Measurements from ENCODE around the gene LIF. TPM values are rescaled to one million over a fixed set of nuclear protein-coding genes. Genes with fewer than 3 reads are reported as not detected.
A peak's percentile ranks its signal among the peaks of the same experiment; 100 is the strongest.
"Not testable (repeated sequence)": the region's sequence is repeated elsewhere in the genome, so short reads cannot be mapped to it uniquely, and the experiment has no call there.

Gene LIF
- total RNA-seq, 2 donors from 2014 or later = 175 to 300 TPM

- no peak for ATAC-seq (replicated peaks)
- Mint-ChIP-seq H3K4me3 (no peak overlapping the region), H3K4me1 (peaks cover 15% of the 10 kb centered on the region), H3K9me3 (no peaks in the 10 kb centered on the region), H3K27me3 (no peaks in the 10 kb centered on the region), H3K27ac (no peak overlapping the region), H3K36me3 (ENCODE audit: low read depth) (no peaks in the 10 kb centered on the region)
Measured at GRCh38 chr22:30211124-30211820, 35.3 kb downstream of the LIF start.

DNA sequence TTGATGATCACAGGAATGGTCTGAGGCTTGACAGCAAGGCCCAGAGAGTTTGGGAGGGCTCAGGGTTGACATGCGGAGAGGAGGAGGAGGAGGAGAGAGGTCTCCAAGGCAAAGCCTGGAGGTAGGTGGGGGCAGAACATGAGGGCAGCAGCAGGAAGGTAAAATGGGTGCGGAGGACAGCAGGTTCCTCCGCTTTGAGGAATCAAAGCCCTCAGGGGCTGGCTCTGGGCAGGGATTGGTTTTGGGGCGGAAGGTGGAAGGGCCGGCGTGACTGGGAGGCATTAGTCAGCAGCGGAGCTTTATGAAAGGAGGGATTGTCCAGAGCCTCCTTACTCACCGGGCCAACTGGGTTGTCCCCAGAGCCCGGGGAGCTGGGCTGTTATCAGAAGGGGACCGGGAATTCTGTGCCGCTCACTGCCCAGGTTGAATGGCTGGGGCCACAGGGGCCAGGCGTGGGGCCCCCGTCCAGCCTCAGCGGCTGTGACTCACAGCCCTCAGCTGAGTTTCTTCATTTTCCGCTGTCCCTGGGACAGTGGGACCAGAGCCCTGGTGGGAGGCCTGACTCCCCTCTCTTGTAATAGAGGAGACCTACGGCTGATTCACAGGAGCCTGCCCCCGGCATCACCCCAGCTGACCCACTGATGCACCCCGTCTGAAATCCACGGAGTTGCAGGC, 36.2 kb downstream of the LIF start:
- no peak for ATAC-seq (replicated peaks)
- peaks cover 11% of the 10 kb centered on the region for H3K4me1 Mint-ChIP-seq
- no peaks in the 10 kb centered on the region for H3K36me3 Mint-ChIP-seq (ENCODE audit: low read depth)
- H3K27ac Mint-ChIP-seq = no peak overlapping the region
- no peaks in the 10 kb centered on the region for H3K9me3 Mint-ChIP-seq
- no peaks in the 10 kb centered on the region for H3K27me3 Mint-ChIP-seq
- H3K4me3 Mint-ChIP-seq = no peak overlapping the region

DNA sequence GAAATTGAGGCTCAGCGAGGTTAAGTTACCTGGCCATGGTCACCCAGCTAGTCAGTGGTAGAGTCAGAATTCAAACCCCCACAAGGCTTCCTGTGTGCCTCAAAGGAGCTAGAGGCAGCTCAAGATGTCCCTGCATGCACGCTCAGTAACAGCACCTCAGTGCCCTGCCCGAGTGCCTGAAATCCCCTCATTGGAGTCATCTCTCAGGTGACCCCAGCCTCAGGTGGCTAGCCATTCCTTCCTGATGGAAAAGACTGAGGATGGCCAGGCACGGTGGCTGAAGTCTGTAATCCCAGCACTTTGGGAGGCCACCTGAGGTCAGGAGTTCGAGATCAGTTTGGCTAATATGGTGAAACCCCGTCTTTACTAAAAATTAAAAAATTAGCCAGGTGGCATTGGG, 36.9 kb downstream of the LIF start:
- Mint-ChIP-seq H3K9me3 (no peaks in the 10 kb centered on the region), H3K36me3 (ENCODE audit: low read depth) (no peaks in the 10 kb centered on the region), H3K27ac (no peak overlapping the region), H3K4me1 (peaks cover 11% of the 10 kb centered on the region), H3K4me3 (no peak overlapping the region), H3K27me3 (no peaks in the 10 kb centered on the region)
- no peak for ATAC-seq (replicated peaks)

GRCh38 chr22:30208631-30209603, 37.6 kb downstream of the LIF start:
- no peak overlapping the region for H3K4me3 Mint-ChIP-seq
- H3K9me3 Mint-ChIP-seq = no peaks in the 10 kb centered on the region
- no peak overlapping the region for H3K27ac Mint-ChIP-seq
- no peaks in the 10 kb centered on the region for H3K36me3 Mint-ChIP-seq (ENCODE audit: low read depth)
- peaks cover 11% of the 10 kb centered on the region for H3K4me1 Mint-ChIP-seq
- no peaks in the 10 kb centered on the region for H3K27me3 Mint-ChIP-seq
- ATAC-seq (replicated peaks) = no peak

DNA sequence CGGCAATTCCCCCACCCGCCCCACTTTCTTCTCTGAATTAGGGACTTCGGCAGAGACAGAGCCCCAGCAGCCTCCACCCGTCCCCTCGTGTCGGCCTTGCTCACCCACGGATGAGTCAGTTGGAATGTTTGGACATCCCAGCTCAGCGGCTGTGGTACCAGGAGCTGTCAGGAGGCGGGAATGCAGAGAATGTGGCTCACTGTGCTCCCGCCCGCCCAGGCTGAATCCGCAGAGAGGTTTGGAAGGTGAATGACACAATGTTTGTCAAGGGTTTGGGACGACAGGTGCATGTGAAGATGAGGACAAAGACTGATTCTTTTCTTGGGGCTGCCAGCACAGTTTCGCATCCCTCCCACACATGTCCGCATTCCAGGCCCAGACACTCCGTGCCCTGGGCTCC, 39.6 kb downstream of the LIF start:
- Mint-ChIP-seq H3K27ac (no peak overlapping the region), H3K36me3 (ENCODE audit: low read depth) (no peaks in the 10 kb centered on the region), H3K9me3 (no peaks in the 10 kb centered on the region), H3K4me3 (no peak overlapping the region), H3K4me1 (peaks cover under 1% of the 10 kb centered on the region), H3K27me3 (no peaks in the 10 kb centered on the region)
- ATAC-seq (replicated peaks) = no peak

DNA sequence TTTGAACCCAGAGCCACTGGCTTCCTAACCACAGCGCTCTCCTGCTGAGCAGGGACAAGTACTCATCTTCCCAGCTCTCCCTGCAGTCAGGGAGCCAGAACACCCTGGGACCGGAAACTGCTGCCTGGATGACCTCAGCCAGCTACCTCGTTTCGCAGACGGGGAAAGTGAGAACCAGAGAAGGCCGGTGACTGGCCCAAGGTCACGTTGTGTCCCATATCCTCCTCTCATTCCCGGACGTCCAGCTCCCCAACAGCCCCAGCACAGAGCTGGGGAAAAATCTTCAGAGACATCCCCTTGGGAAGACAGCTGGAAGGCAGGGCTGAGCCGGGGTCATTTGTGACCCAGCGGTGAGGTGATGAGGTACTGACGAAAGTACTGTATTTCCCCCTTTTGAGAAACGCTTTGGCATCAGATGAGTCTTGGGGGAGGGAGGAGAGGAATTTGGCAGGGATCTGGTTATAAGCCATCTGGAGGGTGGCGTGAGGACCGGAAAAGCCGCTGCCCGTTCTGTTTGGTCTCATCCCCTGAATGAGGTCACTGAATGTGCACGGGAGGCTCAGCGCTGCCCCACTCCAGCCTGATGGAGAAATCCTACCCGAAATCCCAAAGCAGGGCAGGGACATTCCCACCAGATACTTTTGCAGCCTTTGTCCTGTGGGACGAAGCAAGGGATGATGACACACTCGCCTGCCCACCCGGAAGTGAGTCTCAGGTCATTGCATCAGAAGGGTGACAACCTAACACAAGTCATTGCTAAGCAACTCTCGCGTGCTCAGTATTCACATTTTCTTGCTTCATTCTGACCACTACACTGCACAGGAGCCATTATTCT, 41.1 kb downstream of the LIF start:
- Mint-ChIP-seq H3K36me3 (ENCODE audit: low read depth) (no peaks in the 10 kb centered on the region), H3K4me1 (peaks cover 4% of the 10 kb centered on the region), H3K4me3 (no peak overlapping the region), H3K27ac (no peak overlapping the region), H3K9me3 (no peaks in the 10 kb centered on the region), H3K27me3 (no peaks in the 10 kb centered on the region)
- no peak for ATAC-seq (replicated peaks)

GRCh38 chr22:30204742-30205111, 41.8 kb downstream of the LIF start:
- Mint-ChIP-seq H3K27me3 (no peaks in the 10 kb centered on the region), H3K36me3 (ENCODE audit: low read depth) (no peaks in the 10 kb centered on the region), H3K27ac (no peak overlapping the region), H3K9me3 (no peaks in the 10 kb centered on the region), H3K4me3 (no peak overlapping the region), H3K4me1 (peaks cover 4% of the 10 kb centered on the region)
- ATAC-seq (replicated peaks) = no peak

GRCh38 chr22:30204015-30204741, 42.4 kb downstream of the LIF start:
- Mint-ChIP-seq H3K4me3 (no peak overlapping the region), H3K27ac (no peak overlapping the region), H3K9me3 (no peaks in the 10 kb centered on the region), H3K4me1 (peaks cover 8% of the 10 kb centered on the region), H3K27me3 (no peaks in the 10 kb centered on the region), H3K36me3 (ENCODE audit: low read depth) (no peaks in the 10 kb centered on the region)
- no peak for ATAC-seq (replicated peaks)

- H3K27me3 Mint-ChIP-seq = no peaks in the 10 kb centered on the region
- no peak overlapping the region for H3K4me3 Mint-ChIP-seq
- no peaks in the 10 kb centered on the region for H3K36me3 Mint-ChIP-seq (ENCODE audit: low read depth)
- H3K9me3 Mint-ChIP-seq = no peaks in the 10 kb centered on the region
- peaks cover 16% of the 10 kb centered on the region for H3K4me1 Mint-ChIP-seq
- no peak for ATAC-seq (replicated peaks)
- no peak overlapping the region for H3K27ac Mint-ChIP-seq
Measured at GRCh38 chr22:30202531-30203006, 44.0 kb downstream of the LIF start.

DNA sequence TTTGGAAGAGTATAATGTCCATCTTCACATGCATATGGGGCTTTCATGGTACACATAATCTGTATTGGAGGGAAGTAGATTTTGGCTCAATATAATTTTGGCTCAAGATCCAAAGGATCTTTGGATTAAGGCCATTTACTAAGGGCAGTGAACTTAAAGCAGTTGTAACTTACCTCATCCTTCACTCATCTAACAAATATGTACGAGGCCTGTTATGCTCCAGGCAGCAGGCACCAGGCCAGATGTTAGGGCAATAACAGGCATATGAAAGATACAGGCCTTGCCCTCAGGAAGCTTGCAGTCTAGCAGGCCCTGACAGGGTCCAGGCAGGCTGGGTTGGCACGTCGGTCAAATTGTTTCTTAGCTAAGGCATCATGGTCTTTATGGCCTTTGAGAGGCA, 44.6 kb downstream of the LIF start:
- Mint-ChIP-seq H3K36me3 (ENCODE audit: low read depth) (no peaks in the 10 kb centered on the region), H3K4me1 (peaks cover 20% of the 10 kb centered on the region), H3K9me3 (no peaks in the 10 kb centered on the region), H3K27me3 (no peaks in the 10 kb centered on the region), H3K27ac (no peak overlapping the region), H3K4me3 (no peak overlapping the region)
- ATAC-seq (replicated peaks) = no peak

DNA sequence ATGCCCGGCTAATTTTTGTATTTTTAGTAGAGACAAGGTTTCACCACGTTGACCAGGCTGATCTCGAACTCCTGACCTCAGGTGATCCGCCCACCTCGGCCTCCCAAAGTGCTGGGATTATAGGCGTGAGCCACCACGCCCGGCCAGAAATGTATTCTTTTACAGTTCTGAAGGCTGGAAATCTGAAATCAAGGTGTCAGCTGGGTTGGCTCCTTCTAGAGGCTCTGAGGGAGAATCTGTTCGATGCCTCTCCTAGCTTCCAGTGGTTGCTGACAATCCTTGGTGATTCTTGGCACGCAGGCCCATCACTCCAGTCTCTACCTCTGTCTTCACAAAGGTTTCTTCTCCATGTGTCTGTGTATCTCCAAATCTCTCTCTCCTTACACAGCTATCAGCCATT, 45.7 kb downstream of the LIF start:
- H3K27ac Mint-ChIP-seq; H3K9me3 Mint-ChIP-seq; H3K4me3 Mint-ChIP-seq; H3K36me3 Mint-ChIP-seq (ENCODE audit: low read depth); ATAC-seq (replicated peaks); H3K27me3 Mint-ChIP-seq: not testable (repeated sequence)
- peaks cover 28% of the 10 kb centered on the region for H3K4me1 Mint-ChIP-seq

GRCh38 chr22:30198921-30199320, 47.6 kb downstream of the LIF start:
- Mint-ChIP-seq H3K36me3 (ENCODE audit: low read depth) (no peaks in the 10 kb centered on the region), H3K27ac (peak overlapping the region; percentile 89), H3K4me3 (peak overlapping the region; percentile 77), H3K9me3 (no peaks in the 10 kb centered on the region), H3K4me1 (peaks cover 39% of the 10 kb centered on the region), H3K27me3 (no peaks in the 10 kb centered on the region)
- peak; percentile 13 for ATAC-seq (replicated peaks)

DNA sequence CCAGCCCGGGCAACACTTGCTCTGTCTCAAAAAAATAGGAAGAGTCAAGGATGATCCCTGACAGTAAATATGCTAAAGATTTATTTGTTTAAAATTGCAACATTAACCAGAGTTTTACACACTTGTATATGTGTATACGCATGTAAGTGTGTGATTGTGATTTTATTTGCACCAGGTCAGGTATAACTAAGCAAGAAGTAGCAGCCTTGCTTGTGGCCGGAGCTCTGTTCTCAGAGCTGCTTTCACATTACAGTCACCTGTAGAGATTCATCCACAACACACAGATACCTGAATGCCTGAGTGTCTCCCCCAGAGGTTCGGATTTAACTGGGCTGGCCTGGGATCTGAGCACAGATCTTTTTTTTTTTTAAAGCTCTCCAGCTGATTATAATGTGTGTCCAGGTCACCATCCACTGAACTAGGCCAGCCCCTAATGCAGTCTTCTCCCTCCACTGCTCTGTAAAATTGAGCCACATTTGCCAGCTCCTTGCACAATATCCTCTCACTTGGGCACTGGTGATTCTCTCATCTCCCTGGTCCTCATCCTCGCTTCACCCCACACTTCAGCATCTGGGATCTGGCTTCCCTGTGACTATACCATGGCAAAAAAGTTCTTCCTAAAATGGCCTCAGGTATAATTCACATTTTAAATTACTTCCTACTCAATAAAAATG, 48.3 kb downstream of the LIF start:
- Mint-ChIP-seq H3K27ac (peak overlapping the region; percentile 89), H3K4me3 (peak overlapping the region; percentile 77), H3K27me3 (no peaks in the 10 kb centered on the region), H3K36me3 (ENCODE audit: low read depth) (no peaks in the 10 kb centered on the region), H3K4me1 (peaks cover 41% of the 10 kb centered on the region), H3K9me3 (no peaks in the 10 kb centered on the region)
- ATAC-seq (replicated peaks) = no peak

All from activated T-helper 17 cell treated with anti-CD3 and anti-CD28 coated beads, Interleukin-2, amount 50 U/mL, for 72 hours (primary cell).